Pons (tissue), 1 donor: ENCODE results near the gene FBXW12.

Source experiments
- DNase-seq: peaks from one replicate; pipeline ENCODE4 v3.0.0-alpha.2; 2016; ENCODE audit warnings: low spot score

Gene FBXW12

GRCh38 chr3:48435223-48435595 is 63.2 kb downstream of the FBXW12 start:
- DNase-seq: no peak

GRCh38 chr3:48435774-48436476 is 63.9 kb downstream of the FBXW12 start:
- DNase-seq: peak; percentile 93

GRCh38 chr3:48436477-48436787 is 64.4 kb downstream of the FBXW12 start:
- DNase-seq: no peak

GRCh38 chr3:48436855-48437254 is 64.8 kb downstream of the FBXW12 start:
- DNase-seq: no peak

- DNase-seq: no peak
Observed at GRCh38 chr3:48437812-48438211, 65.8 kb downstream of the FBXW12 start.

GRCh38 chr3:48439820-48440589 is 68.0 kb downstream of the FBXW12 start, which contains the start of the genes CCDC51 and TMA7:
TSS of gene CCDC51 (minus strand) at chr3:48440119. CDS start at chr3:48435128, 4,991 bp downstream.
TSS of gene TMA7 (plus strand) at chr3:48440257. CDS start at chr3:48440297, 40 bp downstream.
- DNase-seq: peak; percentile 98

- DNase-seq: no peak
Observed at GRCh38 chr3:48440590-48440958, 68.6 kb downstream of the FBXW12 start.

- DNase-seq: no peak
Observed at GRCh38 chr3:48441940-48442339, 69.9 kb downstream of the FBXW12 start.
